CD14-positive monocyte (primary cell): Measurements from ENCODE around the gene VPS35L. TPM values are rescaled to one million over a fixed set of nuclear protein-coding genes. Genes with fewer than 3 reads are reported as not detected.

Experiments
- DNase-seq, 3 donors: peaks; one replicate each; pipeline ENCODE4 v3.0.0-alpha.2; 2011 to 2022
- H2AFZ ChIP-seq: 2 replicates; pipeline ENCODE4 v1.6.0; 2012; ENCODE audit warnings: mild to moderate bottlenecking, low read depth, low read length, inconsistent platforms; ENCODE audit not compliant: insufficient read depth, poor library complexity, severe bottlenecking
- H3K27ac ChIP-seq, 2 donors: 1 replicate in 1 of 2; 2 replicates in 1 of 2; pipeline ENCODE4 v1.5.1; 2012 to 2013; ENCODE audit warnings: low read length in 2 of 2, control low read depth in 1 of 2, inconsistent platforms in 1 of 2, low read depth in 1 of 2, mild to moderate bottlenecking in 1 of 2
- H3K27me3 ChIP-seq, 2 donors: one replicate each; pipeline versions ENCODE4 v1.6.0 to v1.6.1; 2011 to 2013; ENCODE audit warnings: low read length in 2 of 2; ENCODE audit not compliant: control insufficient read depth in 2 of 2, insufficient read depth in 2 of 2
- H3K36me3 ChIP-seq, 2 donors: replicated peaks in 1 of 2; 1 replicate in 1 of 2; 2 replicates in 1 of 2; pipeline versions ENCODE4 v1.5.1 to v1.6.1; 2012 to 2013; ENCODE audit warnings: low read length in 2 of 2, control low read depth in 1 of 2, inconsistent platforms in 1 of 2, mild to moderate bottlenecking in 1 of 2; ENCODE audit not compliant: insufficient read depth in 2 of 2, control insufficient read depth in 1 of 2
- H3K4me1 ChIP-seq, 2 donors: 1 replicate in 1 of 2; 2 replicates in 1 of 2; pipeline versions ENCODE4 v1.5.1 to v1.6.1; 2012 to 2013; ENCODE audit warnings: low read length in 2 of 2, control low read depth in 1 of 2, inconsistent platforms in 1 of 2, mild to moderate bottlenecking in 1 of 2, moderate library complexity in 1 of 2; ENCODE audit not compliant: insufficient read depth in 2 of 2, control insufficient read depth in 1 of 2
- H3K4me2 ChIP-seq: replicated peaks from 2 replicates; pipeline ENCODE3; 2012; ENCODE audit warnings: low read length, moderate library complexity, mild to moderate bottlenecking; ENCODE audit not compliant: poor library complexity, severe bottlenecking; ENCODE audit errors: extremely low read depth
- H3K4me3 ChIP-seq, 3 experiments: fragments of 200-600 bp in 1 of 3; sonication (generic) in 1 of 3; replicated peaks in 1 of 3; 1 replicate in 2 of 3; 2 replicates in 1 of 3; pipeline ENCODE4 v1.5.1; 2011 to 2013; ENCODE audit warnings: low read length in 3 of 3, mild to moderate bottlenecking in 3 of 3, control low read depth in 2 of 3, low read depth in 2 of 3, inconsistent platforms in 1 of 3, moderate library complexity in 1 of 3
- H3K79me2 ChIP-seq: 2 replicates; pipeline ENCODE4 v1.6.0; 2012; ENCODE audit warnings: mild to moderate bottlenecking, control low read depth, inconsistent platforms, low read length, moderate library complexity; ENCODE audit not compliant: insufficient read depth
- H3K9ac ChIP-seq: 2 replicates; pipeline ENCODE4 v1.6.0; 2017; ENCODE audit warnings: low read length, mild to moderate bottlenecking; ENCODE audit not compliant: insufficient read depth, poor library complexity, severe bottlenecking
- H3K9me3 ChIP-seq, 2 donors: replicated peaks in 1 of 2; 1 replicate in 1 of 2; 2 replicates in 1 of 2; pipeline versions ENCODE4 v1.5.1 to v1.6.1; 2012 to 2013; ENCODE audit warnings: low read length in 2 of 2, control low read depth in 1 of 2; ENCODE audit not compliant: control insufficient read depth in 1 of 2, insufficient read depth in 1 of 2
- H4K20me1 ChIP-seq: 2 replicates; pipeline ENCODE4 v1.6.0; 2012; ENCODE audit warnings: mild to moderate bottlenecking, low read length, control low read depth, moderate library complexity; ENCODE audit not compliant: insufficient read depth
- H3K27ac Mint-ChIP-seq, 7 donors: one replicate each; pipeline ENCODE4 v1.8.0; 2020; ENCODE audit warnings: mild to moderate bottlenecking in 7 of 7, mixed read lengths in 7 of 7, moderate library complexity in 6 of 7, inconsistent platforms in 2 of 7
- H3K27me3 Mint-ChIP-seq, 3 donors: one replicate each; pipeline ENCODE4 v1.8.0; 2021 to 2022; ENCODE audit warnings: low read depth in 3 of 3, mild to moderate bottlenecking in 3 of 3, mixed read lengths in 3 of 3, moderate library complexity in 3 of 3, inconsistent platforms in 1 of 3
- H3K36me3 Mint-ChIP-seq, 2 donors: one replicate each; pipeline ENCODE4 v1.8.0; 2020; ENCODE audit warnings: mixed read lengths in 2 of 2, inconsistent platforms in 1 of 2, mild to moderate bottlenecking in 1 of 2
- H3K4me1 Mint-ChIP-seq: one replicate; pipeline ENCODE4 v1.8.0; 2020; ENCODE audit warnings: mild to moderate bottlenecking, mixed read lengths
- H3K4me3 Mint-ChIP-seq, 2 donors: one replicate each; pipeline ENCODE4 v1.8.0; 2020; ENCODE audit warnings: mild to moderate bottlenecking in 2 of 2, mixed read lengths in 2 of 2, moderate library complexity in 1 of 2
- H3K9me3 Mint-ChIP-seq, 7 donors: one replicate each; pipeline ENCODE4 v1.8.0; 2020 to 2022; ENCODE audit warnings: mixed read lengths in 7 of 7, mild to moderate bottlenecking in 6 of 7, moderate library complexity in 6 of 7, inconsistent platforms in 2 of 7
- CTCF ChIP-seq: fragments of 200-600 bp; IDR thresholded peaks from one replicate; pipeline ENCODE4 v1.8.0; 2022; ENCODE audit warnings: antibody characterized with exemption, mild to moderate bottlenecking
- WGBS: methylation state at CpG from one replicate; pipeline ENCODE4 v1.1.5; 2013; ENCODE audit warnings: missing lambda C conversion rate; ENCODE audit not compliant: insufficient coverage; 5-methylcytosine and 5-hydroxymethylcytosine counted together
- intact Hi-C, 2 donors: fragments of 100-400 bp; cut with micrococcal nuclease; formaldehyde crosslinking; loops; one replicate each; pipeline versions ENCODE4 v1.15.0 to v1.15.1; 2023
- polyA plus RNA-seq, 3 donors: library from polyadenylated mRNA; depleted of rRNA in 1 of 3; unstranded in 2 of 3; stranded (reverse) in 1 of 3; fragments of 300-500 nt in 2 of 3; fragments of >200 nt in 1 of 3; fragmentation: Illumina TruSeq in 2 of 3; gene quantifications; 1 replicate in 2 of 3; 2 replicates in 1 of 3; pipeline ENCODE4 v1.2.3, GENCODE V29; 2012 to 2021

The VPS35L gene
- polyA plus RNA-seq, 3 donors = 29.7 to 51.4 (median 48.8) TPM

- no peak for TF ChIP-seq CTCF
- WGBS = 100% methylated on average over 5 of the region's 9 CpGs
- H3K4me2 ChIP-seq = no peak overlapping the region
Measured at GRCh38 chr16:19745286-19746010, 189.9 kb downstream of the VPS35L start.

GRCh38 chr16:19746561-19746960 lies 191.1 kb downstream of the VPS35L start:
- WGBS = no CpG with 5 or more reads among the region's 4 CpGs
- H3K4me1 Mint-ChIP-seq = no peaks in the 10 kb centered on the region
- H3K36me3 Mint-ChIP-seq = no peaks in the 10 kb centered on the region
- Histone ChIP-seq H3K9me3 (no peaks in the 10 kb centered on the region), H3K4me1 (no peaks in the 10 kb centered on the region), H3K9ac (no peak overlapping the region), H3K79me2 (no peaks in the 10 kb centered on the region), H3K4me3 (no peak overlapping the region), H3K27me3 (no peaks in the 10 kb centered on the region), H4K20me1 (no peaks in the 10 kb centered on the region), H3K27ac (no peak overlapping the region), H2AFZ (no peak overlapping the region), H3K36me3 (no peaks in the 10 kb centered on the region), H3K4me2 (no peak overlapping the region)
- H3K4me3 Mint-ChIP-seq = no peak overlapping the region
- no peak for DNase-seq
- H3K27me3 Mint-ChIP-seq = peaks cover 0 to 3% (median 0%) of the 10 kb centered on the region in 3 donors
- H3K27ac Mint-ChIP-seq = no peak overlapping the region
- TF ChIP-seq CTCF = no peak
- intact Hi-C loops = no loop called here
- no peaks in the 10 kb centered on the region for H3K9me3 Mint-ChIP-seq

More at GRCh38 chr16:19745286-19746010, 189.9 kb downstream of the VPS35L start:
- intact Hi-C loops = no loop called here
- H3K27me3 ChIP-seq = no peaks in the 10 kb centered on the region
- Mint-ChIP-seq H3K9me3 (no peaks in the 10 kb centered on the region), H3K4me3 (no peak overlapping the region), H3K27ac (no peak overlapping the region), H3K27me3 (peaks cover 0 to 3% (median 0%) of the 10 kb centered on the region in 3 donors), H3K4me1 (no peaks in the 10 kb centered on the region), H3K36me3 (no peaks in the 10 kb centered on the region)
- no peak for DNase-seq
- H4K20me1 ChIP-seq = no peaks in the 10 kb centered on the region
- no peaks in the 10 kb centered on the region for H3K4me1 ChIP-seq
- no peak overlapping the region for H3K27ac ChIP-seq
- no peaks in the 10 kb centered on the region for H3K9me3 ChIP-seq
- no peak overlapping the region for H2AFZ ChIP-seq
- no peak overlapping the region for H3K9ac ChIP-seq
- H3K79me2 ChIP-seq = no peaks in the 10 kb centered on the region
- no peak overlapping the region for H3K4me3 ChIP-seq
- H3K36me3 ChIP-seq = no peaks in the 10 kb centered on the region
